ENCODE results near the gene CD9. TPM values are rescaled to one million over a fixed set of nuclear protein-coding genes. Genes with fewer than 3 reads are reported as not detected.

The CD9 gene
- total and polyA plus RNA-seq, 2 of the 8 experiments (the other 6 are each of a cell fraction or from before 2014, with no cell fraction given) = 168 to 319 TPM

GRCh38 chr12:6285532-6286306, 85.5 kb downstream of the CD9 start:
- H3K23ac ChIP-seq (ENCODE audit: insufficient read length) = no peak overlapping the region
- H3K27me3 ChIP-seq (replicated peaks in 1 of 4; ENCODE audit: control insufficient read depth in 3 of 4, extremely low read depth in 1 of 4, insufficient read depth in 3 of 4, low read length in 3 of 4) = peaks cover 0 to 2% (median 0%) of the 10 kb centered on the region in 4 experiments; a peak in 2 of 7 replicates
- H3K23me2 ChIP-seq (ENCODE audit: low read depth, low read length) = no peaks in the 10 kb centered on the region
- no peak overlapping the region for H2AFZ ChIP-seq (ENCODE audit: low read length)
- H3K14ac ChIP-seq (ENCODE audit: insufficient read length) = no peak overlapping the region
- DNase-seq (ENCODE audit: low read depth in 1 of 2, low spot score in 2 of 2) = no peak
- no peak overlapping the region for H3K18ac ChIP-seq (ENCODE audit: extremely low read depth, low read length)
- no peak overlapping the region for H2BK20ac ChIP-seq (ENCODE audit: low read length)
- H3K27ac ChIP-seq (ENCODE audit: low read depth, low read length) = no peak overlapping the region
- H2BK5ac ChIP-seq (ENCODE audit: low read depth, low read length) = no peak overlapping the region
- peaks cover 0 to 3% (median 1%) of the 10 kb centered on the region in 4 experiments; a peak in 1 of 7 replicates for H3K4me1 ChIP-seq (replicated peaks in 1 of 4; ENCODE audit: control insufficient read depth in 3 of 4, insufficient read depth in 4 of 4, low read length in 3 of 4)
- no peaks in the 10 kb centered on the region for H4K20me1 ChIP-seq (replicated peaks in 1 of 2; ENCODE audit: control insufficient read depth in 1 of 2, insufficient read depth in 2 of 2, low read length in 2 of 2)
- H3K79me2 ChIP-seq (ENCODE audit: control insufficient read depth in 1 of 2, insufficient read depth in 2 of 2, low read length in 2 of 2) = no peaks in the 10 kb centered on the region
- no peak overlapping the region for H2BK120ac ChIP-seq (replicated peaks; ENCODE audit: low read depth, low read length)
- H3K4me2 ChIP-seq (ENCODE audit: insufficient read depth in 1 of 2, low read depth in 2 of 2, low read length in 2 of 2) = no peak overlapping the region
- POLR2A ChIA-PET (ENCODE audit: partially characterized antibody) = interaction anchor here (1.0 kb wide), 1 partner anchor 81 kb away, joined by 5 read pairs; no protein-coding TSS in a partner anchor
- H4K8ac ChIP-seq (ENCODE audit: extremely low read depth, insufficient read depth, low read length) = no peak overlapping the region
- H3K9me3 ChIP-seq (ENCODE audit: insufficient read depth in 2 of 2, low read depth in 1 of 2, low read length in 1 of 2) = peaks cover 0 to 2% of the 10 kb centered on the region in 2 experiments; a peak in 1 of 4 replicates
- H3K36me3 ChIP-seq (ENCODE audit: control insufficient read depth in 2 of 4, insufficient read depth in 4 of 4, low read length in 3 of 4) = no peaks in the 10 kb centered on the region
- no peak overlapping the region for H2BK12ac ChIP-seq (ENCODE audit: low read depth, low read length)
- H2AK5ac ChIP-seq (ENCODE audit: low read depth, low read length) = no peak overlapping the region
- no peak overlapping the region for H3K56ac ChIP-seq (replicated peaks; ENCODE audit: insufficient read length, low read depth, low read length)
- WGBS, 2 experiments (ENCODE audit: extremely low coverage in 1 of 2, insufficient coverage in 1 of 2, insufficient read length in 1 of 2, insufficient replicate concordance in 2 of 2, low coverage in 1 of 2, low lambda C conversion rate in 2 of 2, missing lambda C conversion rate in 1 of 2) = 71% methylated on average over 1 of the region's 1 CpG; no CpG with 5 or more reads in 1 of the 2 experiments
- no peak overlapping the region for H3K4ac ChIP-seq (replicated peaks; ENCODE audit: insufficient read length, low read depth, low read length)
- CTCF ChIA-PET (ENCODE audit: partially characterized antibody) = interaction anchor here (0.6 to 8.1 kb wide), 39 partner anchors 9 to 559 kb away, joined by 3 to 182 read pairs (median 4); partner anchors contain the start of gene CD9
- H3K9ac ChIP-seq (replicated peaks in 1 of 4; ENCODE audit: extremely low read depth in 1 of 4, low read depth in 3 of 4, low read length in 3 of 4) = no peak overlapping the region
- no peak overlapping the region for H4K91ac ChIP-seq (replicated peaks; ENCODE audit: insufficient read length, low read length)
- no peak for FAIRE-seq
- no peak overlapping the region for H3K4me3 ChIP-seq (ENCODE audit: extremely low read depth in 1 of 4, insufficient read depth in 2 of 4, low read depth in 3 of 4, low read length in 4 of 4)
- H2BK15ac ChIP-seq (ENCODE audit: low read length) = no peak overlapping the region
- no peak overlapping the region for H4K5ac ChIP-seq (ENCODE audit: insufficient read length, low read depth, low read length)
- H3K79me1 ChIP-seq (ENCODE audit: low read depth, low read length) = no peaks in the 10 kb centered on the region
- TF ChIP-seq CTCF (IDR thresholded peaks at IDR 0.05; ENCODE audit: control extremely low read depth in 1 of 3, insufficient read depth in 1 of 3, low read depth in 1 of 3, low read length in 3 of 3) = no peak
- TF ChIP-seq POLR2AphosphoS5 (IDR thresholded peaks at IDR 0.05; ENCODE audit: low read depth, low read length) = no peak
- no peak for TF ChIP-seq RBBP5 (IDR thresholded peaks at IDR 0.05; ENCODE audit: borderline replicate concordance, low read depth, low read length)
- no peak for TF ChIP-seq CHD1 (IDR thresholded peaks at IDR 0.05; ENCODE audit: low read depth, low read length)
- TF ChIP-seq GABPA (IDR thresholded peaks at IDR 0.05; ENCODE audit: borderline replicate concordance, insufficient read depth, low read length) = no peak
- no peak for TF ChIP-seq SIX5 (IDR thresholded peaks at IDR 0.05; ENCODE audit: low read depth, low read length)
- TF ChIP-seq, protein P1, sequence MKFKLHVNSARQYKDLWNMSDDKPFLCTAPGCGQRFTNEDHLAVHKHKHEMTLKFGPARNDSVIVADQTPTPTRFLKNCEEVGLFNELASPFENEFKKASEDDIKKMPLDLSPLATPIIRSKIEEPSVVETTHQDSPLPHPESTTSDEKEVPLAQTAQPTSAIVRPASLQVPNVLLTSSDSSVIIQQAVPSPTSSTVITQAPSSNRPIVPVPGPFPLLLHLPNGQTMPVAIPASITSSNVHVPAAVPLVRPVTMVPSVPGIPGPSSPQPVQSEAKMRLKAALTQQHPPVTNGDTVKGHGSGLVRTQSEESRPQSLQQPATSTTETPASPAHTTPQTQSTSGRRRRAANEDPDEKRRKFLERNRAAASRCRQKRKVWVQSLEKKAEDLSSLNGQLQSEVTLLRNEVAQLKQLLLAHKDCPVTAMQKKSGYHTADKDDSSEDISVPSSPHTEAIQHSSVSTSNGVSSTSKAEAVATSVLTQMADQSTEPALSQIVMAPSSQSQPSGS (IDR thresholded peaks at IDR 0.05; ENCODE audit: low read length) = no peak
- no peak for TF ChIP-seq CBX5 (IDR thresholded peaks at IDR 0.05; ENCODE audit: low read depth, low read length)

Data from H1 (cell line).